ES-I3 (cell line): ENCODE measurements around the gene MEPCE.
"Not testable (repeated sequence)": the region's sequence is repeated elsewhere in the genome, so short reads cannot be mapped to it uniquely, and the experiment has no call there.

Source experiments
- H3K36me3 ChIP-seq: 2 replicates; pipeline ENCODE4 v1.6.1; 2013; ENCODE audit warnings: mild to moderate bottlenecking, low read length, control low read depth, moderate library complexity; ENCODE audit not compliant: insufficient read depth
- H3K4me1 ChIP-seq: 2 replicates; pipeline ENCODE4 v1.6.1; 2013; ENCODE audit warnings: mild to moderate bottlenecking, control low read depth, low read length; ENCODE audit not compliant: insufficient read depth
- H3K9ac ChIP-seq: 2 replicates; pipeline ENCODE4 v1.6.1; 2013; ENCODE audit warnings: low read depth, mild to moderate bottlenecking, low read length, moderate library complexity
- H3K9me3 ChIP-seq: 2 replicates; pipeline ENCODE4 v1.6.1; 2013; ENCODE audit warnings: mild to moderate bottlenecking, low read length, moderate library complexity; ENCODE audit not compliant: control insufficient read depth, insufficient read depth

MEPCE gene

GRCh38 chr7:100449190-100449795 lies 19.7 kb downstream of the MEPCE start:
- H3K36me3 ChIP-seq, result no peaks in the 10 kb centered on the region
- peaks cover 4% of the 10 kb centered on the region; the same call in 1 of the 2 replicates for H3K4me1 ChIP-seq
- H3K9ac ChIP-seq, result no peak overlapping the region
- no peaks in the 10 kb centered on the region for H3K9me3 ChIP-seq

GRCh38 chr7:100452513-100452912 lies 22.9 kb downstream of the MEPCE start:
- Histone ChIP-seq H3K36me3 (no peaks in the 10 kb centered on the region), H3K9ac (no peak overlapping the region), H3K9me3 (no peaks in the 10 kb centered on the region), H3K4me1 (peaks cover 10% of the 10 kb centered on the region; the same call in 1 of the 2 replicates)

- not testable (repeated sequence) for H3K4me1 ChIP-seq, H3K9ac ChIP-seq, H3K9me3 ChIP-seq, H3K36me3 ChIP-seq
These were observed 24.2 kb downstream of the MEPCE start for GRCh38 chr7:100453854-100454253.

- no peak overlapping the region for H3K9ac ChIP-seq
- peaks cover 10% of the 10 kb centered on the region; the same call in 1 of the 2 replicates for H3K4me1 ChIP-seq
- H3K9me3 ChIP-seq, result no peaks in the 10 kb centered on the region
- no peaks in the 10 kb centered on the region for H3K36me3 ChIP-seq
These were observed 25.6 kb downstream of the MEPCE start for GRCh38 chr7:100455206-100455605.

GRCh38 chr7:100456562-100456961 lies 26.9 kb downstream of the MEPCE start:
- peaks cover 10% of the 10 kb centered on the region; the same call in 1 of the 2 replicates for H3K4me1 ChIP-seq
- no peak overlapping the region for H3K9ac ChIP-seq
- H3K9me3 ChIP-seq, result no peaks in the 10 kb centered on the region
- no peaks in the 10 kb centered on the region for H3K36me3 ChIP-seq

GRCh38 chr7:100457033-100457432 lies 27.4 kb downstream of the MEPCE start:
- Histone ChIP-seq H3K9ac (no peak overlapping the region), H3K4me1 (peaks cover 10% of the 10 kb centered on the region; the same call in 1 of the 2 replicates), H3K9me3 (no peaks in the 10 kb centered on the region), H3K36me3 (no peaks in the 10 kb centered on the region)

- Histone ChIP-seq H3K9me3 (no peaks in the 10 kb centered on the region), H3K9ac (no peak within 1 kb of the TSS), H3K36me3 (no peaks in the 10 kb centered on the region), H3K4me1 (no peaks in the 10 kb centered on the region)
These were observed 34.6 kb downstream of the MEPCE start, which contains the start of gene SPACDR for GRCh38 chr7:100464210-100464660. Gene SPACDR, minus strand, starts transcription at chr7:100464260. Its CDS starts 235 bp downstream, at chr7:100464025.

GRCh38 chr7:100464791-100465190 lies 35.2 kb downstream of the MEPCE start:
- no peaks in the 10 kb centered on the region for H3K36me3 ChIP-seq
- peaks cover 4% of the 10 kb centered on the region; the same call in 1 of the 2 replicates for H3K4me1 ChIP-seq
- no peaks in the 10 kb centered on the region for H3K9me3 ChIP-seq
- H3K9ac ChIP-seq, result no peak overlapping the region

GRCh38 chr7:100465299-100465698 lies 35.7 kb downstream of the MEPCE start:
- Histone ChIP-seq H3K9ac (no peak overlapping the region), H3K9me3 (no peaks in the 10 kb centered on the region), H3K36me3 (no peaks in the 10 kb centered on the region), H3K4me1 (peaks cover 4% of the 10 kb centered on the region; the same call in 1 of the 2 replicates)

- H3K36me3 ChIP-seq, result no peaks in the 10 kb centered on the region
- H3K9me3 ChIP-seq, result no peaks in the 10 kb centered on the region
- H3K4me1 ChIP-seq, result peaks cover 4% of the 10 kb centered on the region; the same call in 1 of the 2 replicates
- H3K9ac ChIP-seq, result peak overlapping the region; percentile 36; the same call in 1 of the 2 replicates
These were observed 36.2 kb downstream of the MEPCE start for GRCh38 chr7:100465702-100466311.

GRCh38 chr7:100466653-100467605 lies 37.3 kb downstream of the MEPCE start:
- no peak overlapping the region for H3K9ac ChIP-seq

GRCh38 chr7:100467638-100468373 lies 38.2 kb downstream of the MEPCE start:
- H3K4me1 ChIP-seq, result peaks cover 4% of the 10 kb centered on the region; the same call in 1 of the 2 replicates
- H3K36me3 ChIP-seq, result no peaks in the 10 kb centered on the region
- no peak overlapping the region for H3K9ac ChIP-seq
- no peaks in the 10 kb centered on the region for H3K9me3 ChIP-seq

More at GRCh38 chr7:100466653-100467605, 37.3 kb downstream of the MEPCE start:
- no peaks in the 10 kb centered on the region for H3K36me3 ChIP-seq
- no peaks in the 10 kb centered on the region for H3K9me3 ChIP-seq
- H3K4me1 ChIP-seq, result peaks cover 4% of the 10 kb centered on the region; the same call in 1 of the 2 replicates

- Histone ChIP-seq H3K9me3 (no peaks in the 10 kb centered on the region), H3K9ac (no peak overlapping the region), H3K4me1 (peaks cover 4% of the 10 kb centered on the region; the same call in 1 of the 2 replicates), H3K36me3 (no peaks in the 10 kb centered on the region)
These were observed 39.8 kb downstream of the MEPCE start for GRCh38 chr7:100469227-100470044.
